Measurements from ENCODE around the gene RPL32.

Gene RPL32

GRCh38 chr3:12870942-12871341 is 29.6 kb upstream of the RPL32 start:
- TF ChIP-seq RAD21 (IDR thresholded peaks at IDR 0.05; ENCODE audit: low read depth) (no peak), NFIC (IDR thresholded peaks at IDR 0.05) (no peak), TEAD4 (IDR thresholded peaks at IDR 0.05) (no peak), YY1 (IDR thresholded peaks at IDR 0.05; ENCODE audit: low read depth) (no peak), CEBPB (IDR thresholded peaks at IDR 0.05) (no peak), ZBTB7A (IDR thresholded peaks at IDR 0.05; ENCODE audit: low read depth) (no peak), FOXM1 (IDR thresholded peaks at IDR 0.05; ENCODE audit: borderline replicate concordance, low read depth) (no peak), EP300 (IDR thresholded peaks at IDR 0.05; ENCODE audit: borderline replicate concordance) (no peak)
- TF ChIP-seq, protein P1, sequence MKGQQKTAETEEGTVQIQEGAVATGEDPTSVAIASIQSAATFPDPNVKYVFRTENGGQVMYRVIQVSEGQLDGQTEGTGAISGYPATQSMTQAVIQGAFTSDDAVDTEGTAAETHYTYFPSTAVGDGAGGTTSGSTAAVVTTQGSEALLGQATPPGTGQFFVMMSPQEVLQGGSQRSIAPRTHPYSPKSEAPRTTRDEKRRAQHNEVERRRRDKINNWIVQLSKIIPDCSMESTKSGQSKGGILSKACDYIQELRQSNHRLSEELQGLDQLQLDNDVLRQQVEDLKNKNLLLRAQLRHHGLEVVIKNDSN (IDR thresholded peaks at IDR 0.05), result no peak

DNA sequence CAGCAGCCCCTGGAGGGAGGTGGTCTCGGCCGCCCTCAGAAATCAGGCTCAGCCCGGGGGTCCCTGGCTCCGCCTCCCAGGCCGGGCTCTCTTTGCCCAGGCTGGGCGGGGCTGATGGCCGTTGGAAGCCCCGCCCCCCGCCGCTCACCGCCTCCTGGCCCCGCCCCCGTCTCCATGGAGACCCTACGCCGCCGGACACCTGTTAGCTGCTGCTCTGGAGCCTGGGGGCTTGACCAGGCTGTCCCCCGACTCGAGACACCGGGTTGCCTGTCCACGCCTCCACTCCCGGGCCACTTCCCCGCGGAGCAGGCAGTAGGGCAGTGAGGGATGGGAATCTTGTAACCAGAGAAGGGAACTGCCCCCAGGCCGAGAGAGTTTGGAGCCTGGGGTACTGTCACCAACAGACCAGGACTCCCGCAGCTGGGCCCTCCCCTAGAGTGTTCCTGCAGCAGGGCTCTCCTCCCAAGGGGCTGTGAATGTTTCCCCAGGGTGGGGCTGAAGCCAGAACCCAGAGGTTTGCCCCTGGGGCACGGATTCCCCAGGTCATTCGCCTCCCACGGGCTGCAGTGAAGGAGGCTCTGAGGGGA is 27.8 kb upstream of the RPL32 start:
- no peak for TF ChIP-seq NFIC (IDR thresholded peaks at IDR 0.05)
- no peak for TF ChIP-seq TEAD4 (IDR thresholded peaks at IDR 0.05)
- TF ChIP-seq CEBPB (IDR thresholded peaks at IDR 0.05), result no peak
- no peak for TF ChIP-seq YY1 (IDR thresholded peaks at IDR 0.05; ENCODE audit: low read depth)
- TF ChIP-seq FOXM1 (IDR thresholded peaks at IDR 0.05; ENCODE audit: borderline replicate concordance, low read depth), result no peak
- TF ChIP-seq TCF12 (IDR thresholded peaks at IDR 0.05; ENCODE audit: low read depth), result no peak
- no peak for TF ChIP-seq RAD21 (IDR thresholded peaks at IDR 0.05; ENCODE audit: low read depth)
- TF ChIP-seq CREB1 (IDR thresholded peaks at IDR 0.05; ENCODE audit: low read depth), result no peak
- TF ChIP-seq, protein P1 (IDR thresholded peaks at IDR 0.05), result no peak
- no peak for TF ChIP-seq EGR1 (IDR thresholded peaks at IDR 0.05)
- TF ChIP-seq TAF1 (IDR thresholded peaks at IDR 0.05; ENCODE audit: low read depth), result no peak
- TF ChIP-seq, protein P2, sequence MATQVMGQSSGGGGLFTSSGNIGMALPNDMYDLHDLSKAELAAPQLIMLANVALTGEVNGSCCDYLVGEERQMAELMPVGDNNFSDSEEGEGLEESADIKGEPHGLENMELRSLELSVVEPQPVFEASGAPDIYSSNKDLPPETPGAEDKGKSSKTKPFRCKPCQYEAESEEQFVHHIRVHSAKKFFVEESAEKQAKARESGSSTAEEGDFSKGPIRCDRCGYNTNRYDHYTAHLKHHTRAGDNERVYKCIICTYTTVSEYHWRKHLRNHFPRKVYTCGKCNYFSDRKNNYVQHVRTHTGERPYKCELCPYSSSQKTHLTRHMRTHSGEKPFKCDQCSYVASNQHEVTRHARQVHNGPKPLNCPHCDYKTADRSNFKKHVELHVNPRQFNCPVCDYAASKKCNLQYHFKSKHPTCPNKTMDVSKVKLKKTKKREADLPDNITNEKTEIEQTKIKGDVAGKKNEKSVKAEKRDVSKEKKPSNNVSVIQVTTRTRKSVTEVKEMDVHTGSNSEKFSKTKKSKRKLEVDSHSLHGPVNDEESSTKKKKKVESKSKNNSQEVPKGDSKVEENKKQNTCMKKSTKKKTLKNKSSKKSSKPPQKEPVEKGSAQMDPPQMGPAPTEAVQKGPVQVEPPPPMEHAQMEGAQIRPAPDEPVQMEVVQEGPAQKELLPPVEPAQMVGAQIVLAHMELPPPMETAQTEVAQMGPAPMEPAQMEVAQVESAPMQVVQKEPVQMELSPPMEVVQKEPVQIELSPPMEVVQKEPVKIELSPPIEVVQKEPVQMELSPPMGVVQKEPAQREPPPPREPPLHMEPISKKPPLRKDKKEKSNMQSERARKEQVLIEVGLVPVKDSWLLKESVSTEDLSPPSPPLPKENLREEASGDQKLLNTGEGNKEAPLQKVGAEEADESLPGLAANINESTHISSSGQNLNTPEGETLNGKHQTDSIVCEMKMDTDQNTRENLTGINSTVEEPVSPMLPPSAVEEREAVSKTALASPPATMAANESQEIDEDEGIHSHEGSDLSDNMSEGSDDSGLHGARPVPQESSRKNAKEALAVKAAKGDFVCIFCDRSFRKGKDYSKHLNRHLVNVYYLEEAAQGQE (IDR thresholded peaks at IDR 0.05; ENCODE audit: low read depth), result no peak
- TF ChIP-seq, protein P3, sequence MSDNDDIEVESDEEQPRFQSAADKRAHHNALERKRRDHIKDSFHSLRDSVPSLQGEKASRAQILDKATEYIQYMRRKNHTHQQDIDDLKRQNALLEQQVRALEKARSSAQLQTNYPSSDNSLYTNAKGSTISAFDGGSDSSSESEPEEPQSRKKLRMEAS (IDR thresholded peaks at IDR 0.05), result no peak
- TF ChIP-seq ZBTB7A (IDR thresholded peaks at IDR 0.05; ENCODE audit: low read depth), result no peak
- no peak for TF ChIP-seq EP300 (IDR thresholded peaks at IDR 0.05; ENCODE audit: borderline replicate concordance)

- peak; percentile 34; the same call in 1 of the 2 replicates for TF ChIP-seq EGR1 (IDR thresholded peaks at IDR 0.05)
- TF ChIP-seq RAD21 (IDR thresholded peaks at IDR 0.05; ENCODE audit: low read depth), result peak; percentile 94
- TF ChIP-seq, protein P2 (IDR thresholded peaks at IDR 0.05; ENCODE audit: low read depth), result no peak
Observed at GRCh38 chr3:12868039-12869034, 27.0 kb upstream of the RPL32 start.

GRCh38 chr3:12866836-12867235 is 25.5 kb upstream of the RPL32 start:
- TF ChIP-seq TEAD4 (IDR thresholded peaks at IDR 0.05) (no peak), RAD21 (IDR thresholded peaks at IDR 0.05; ENCODE audit: low read depth) (no peak), TCF12 (IDR thresholded peaks at IDR 0.05; ENCODE audit: low read depth) (no peak), EP300 (IDR thresholded peaks at IDR 0.05; ENCODE audit: borderline replicate concordance) (no peak), EGR1 (IDR thresholded peaks at IDR 0.05) (no peak), CREB1 (IDR thresholded peaks at IDR 0.05; ENCODE audit: low read depth) (no peak), CEBPB (IDR thresholded peaks at IDR 0.05) (no peak), FOXM1 (IDR thresholded peaks at IDR 0.05; ENCODE audit: borderline replicate concordance, low read depth) (no peak), NFIC (IDR thresholded peaks at IDR 0.05) (no peak), ZBTB7A (IDR thresholded peaks at IDR 0.05; ENCODE audit: low read depth) (no peak), TAF1 (IDR thresholded peaks at IDR 0.05; ENCODE audit: low read depth) (no peak), YY1 (IDR thresholded peaks at IDR 0.05; ENCODE audit: low read depth) (no peak)
- TF ChIP-seq, protein P1 (IDR thresholded peaks at IDR 0.05), result no peak
- TF ChIP-seq, protein P2 (IDR thresholded peaks at IDR 0.05; ENCODE audit: low read depth), result no peak
- TF ChIP-seq, protein P3 (IDR thresholded peaks at IDR 0.05), result no peak

Data from Ishikawa (cell line).